Brain microvascular endothelial cell (primary cell): ENCODE data around the gene EXOC4.

ENCODE experiments used
- DNase-seq: peaks from one replicate; pipeline ENCODE4 v3.0.0-alpha.2; 2020
- H3K27ac ChIP-seq: fragments of 250-450 bp; sonication (Bioruptor Pico); 2 replicates; pipeline ENCODE4 v1.5.1; 2020; ENCODE audit warnings: mild to moderate bottlenecking, moderate library complexity
- H3K27me3 ChIP-seq: fragments of 250-450 bp; sonication (Bioruptor Pico); replicated peaks from 2 replicates; pipeline ENCODE4 v1.5.1; 2020; ENCODE audit warnings: mild to moderate bottlenecking
- H3K36me3 ChIP-seq: fragments of 250-450 bp; sonication (Bioruptor Pico); replicated peaks from 2 replicates; pipeline ENCODE4 v1.5.1; 2020; ENCODE audit warnings: mild to moderate bottlenecking
- H3K4me3 ChIP-seq: 2 replicates; pipeline ENCODE4 v1.5.1; 2011; ENCODE audit warnings: low read depth, mild to moderate bottlenecking, control low read depth, low read length, moderate library complexity
- CTCF ChIP-seq: IDR thresholded peaks from 2 replicates; pipeline ENCODE4 v1.5.1; 2011; ENCODE audit warnings: low read depth, mild to moderate bottlenecking, moderate library complexity, low read length, control low read depth, inconsistent platforms; ENCODE audit errors: missing control alignments
- in situ Hi-C: cut with HindIII; loops from 2 replicates; pipeline ENCODE4 v1.10.0; 2017; ENCODE audit warnings: low sequenced_read_pairs, low pct_ligation_motif_present

The EXOC4 gene

GRCh38 chr7:133812877-133813276, 560.0 kb downstream of the EXOC4 start:
- no peaks in the 10 kb centered on the region for H3K27me3 ChIP-seq
- in situ Hi-C loops, result no loop called here
- no peak overlapping the region for H3K27ac ChIP-seq
- no peak for TF ChIP-seq CTCF
- no peaks in the 10 kb centered on the region for H3K36me3 ChIP-seq
- DNase-seq, result no peak
- no peak overlapping the region for H3K4me3 ChIP-seq

GRCh38 chr7:133815611-133816210, 562.8 kb downstream of the EXOC4 start:
- no peak for DNase-seq
- H3K4me3 ChIP-seq, result no peak overlapping the region
- H3K36me3 ChIP-seq, result no peaks in the 10 kb centered on the region
- TF ChIP-seq CTCF, result no peak
- in situ Hi-C loops, result no loop called here
- H3K27ac ChIP-seq, result no peak overlapping the region
- H3K27me3 ChIP-seq, result no peaks in the 10 kb centered on the region

DNA sequence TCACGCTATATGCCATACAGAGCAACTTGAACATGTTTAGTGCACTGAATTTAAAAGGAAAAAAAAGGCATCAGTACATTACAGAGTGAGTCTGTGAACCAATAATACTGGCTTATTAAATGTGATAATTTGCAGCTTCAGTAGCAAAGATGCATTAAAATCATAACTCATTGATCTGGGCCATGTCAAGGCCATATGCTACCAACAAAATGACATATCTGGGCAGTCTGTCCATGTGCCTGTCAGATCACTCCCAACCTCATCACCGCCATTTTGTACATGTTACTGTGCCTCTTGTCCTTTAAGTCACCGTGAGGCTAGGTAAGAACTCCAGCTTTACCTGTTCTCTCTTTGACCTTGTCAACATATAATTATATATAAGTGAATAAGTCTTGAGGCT, 566.8 kb downstream of the EXOC4 start:
- no peak for DNase-seq
- TF ChIP-seq CTCF, result no peak
- in situ Hi-C loops, result no loop called here
- H3K27ac ChIP-seq, result no peak overlapping the region
- no peaks in the 10 kb centered on the region for H3K27me3 ChIP-seq
- no peak overlapping the region for H3K4me3 ChIP-seq
- no peaks in the 10 kb centered on the region for H3K36me3 ChIP-seq

- no peaks in the 10 kb centered on the region for H3K27me3 ChIP-seq
- no peak for DNase-seq
- no peak for TF ChIP-seq CTCF
- in situ Hi-C loops, result no loop called here
- H3K4me3 ChIP-seq, result no peak overlapping the region
- H3K36me3 ChIP-seq, result no peaks in the 10 kb centered on the region
- H3K27ac ChIP-seq, result no peak overlapping the region
Observed at GRCh38 chr7:133820584-133820983, 567.7 kb downstream of the EXOC4 start.

DNA sequence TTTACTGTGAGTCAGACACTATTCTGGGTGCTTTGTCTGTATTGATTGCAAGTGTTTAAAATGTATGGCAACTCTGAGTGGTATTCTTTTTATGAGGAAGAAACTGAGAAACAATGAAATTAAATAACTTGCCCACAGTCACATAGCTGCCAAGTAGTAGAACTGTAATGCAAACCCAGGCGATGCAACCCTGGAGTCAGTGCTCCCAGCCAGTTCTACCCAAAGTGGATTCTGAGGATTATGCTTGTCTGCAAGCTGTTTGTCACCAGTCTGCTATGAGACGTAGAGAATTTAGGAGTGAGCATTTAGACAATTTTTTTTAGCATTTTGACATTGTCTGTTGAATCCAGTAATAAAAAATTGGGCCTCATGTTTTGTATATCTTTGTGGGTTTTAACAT, 568.3 kb downstream of the EXOC4 start:
- H3K27ac ChIP-seq, result no peak overlapping the region
- no peaks in the 10 kb centered on the region for H3K27me3 ChIP-seq
- TF ChIP-seq CTCF, result no peak
- in situ Hi-C loops, result no loop called here
- H3K4me3 ChIP-seq, result no peak overlapping the region
- DNase-seq, result no peak
- H3K36me3 ChIP-seq, result no peaks in the 10 kb centered on the region

DNA sequence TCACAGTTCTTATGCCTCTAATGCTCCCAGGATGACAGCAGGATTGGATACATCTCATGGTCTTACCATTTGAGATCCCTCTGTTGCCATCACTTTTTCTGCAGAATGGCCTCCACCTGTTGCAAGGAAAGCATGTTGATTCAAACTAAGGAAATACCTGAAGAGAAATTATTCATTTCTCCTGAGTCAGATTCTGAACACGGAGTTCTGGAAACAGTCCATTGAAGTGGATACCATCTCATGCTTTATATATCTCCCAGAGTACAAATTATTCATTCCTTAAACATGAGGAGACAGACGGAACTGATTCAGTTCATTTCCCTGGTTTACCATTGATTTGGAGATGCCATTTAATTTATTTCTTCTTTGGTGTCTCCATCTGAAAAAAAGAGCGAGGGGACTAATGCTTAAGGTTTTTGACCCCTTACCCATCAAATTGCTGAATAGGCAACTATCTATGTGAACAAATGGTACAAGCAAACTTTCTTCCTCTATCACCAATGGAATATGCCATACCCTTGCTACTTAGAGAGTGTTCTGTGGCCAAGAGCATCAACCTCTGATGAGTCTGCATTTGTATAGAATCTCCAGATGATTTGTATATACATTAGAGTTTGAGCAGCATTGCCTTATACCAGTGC, 569.2 kb downstream of the EXOC4 start:
- Histone ChIP-seq H3K4me3 (no peak overlapping the region), H3K27ac (no peak overlapping the region), H3K27me3 (no peaks in the 10 kb centered on the region), H3K36me3 (no peaks in the 10 kb centered on the region)
- DNase-seq, result no peak
- in situ Hi-C loops, result no loop called here
- TF ChIP-seq CTCF, result no peak
